ENCODE results near the gene ZNF689.
"Not testable (repeated sequence)": the region's sequence is repeated elsewhere in the genome, so short reads cannot be mapped to it uniquely, and the experiment has no call there.

The ZNF689 gene

DNA sequence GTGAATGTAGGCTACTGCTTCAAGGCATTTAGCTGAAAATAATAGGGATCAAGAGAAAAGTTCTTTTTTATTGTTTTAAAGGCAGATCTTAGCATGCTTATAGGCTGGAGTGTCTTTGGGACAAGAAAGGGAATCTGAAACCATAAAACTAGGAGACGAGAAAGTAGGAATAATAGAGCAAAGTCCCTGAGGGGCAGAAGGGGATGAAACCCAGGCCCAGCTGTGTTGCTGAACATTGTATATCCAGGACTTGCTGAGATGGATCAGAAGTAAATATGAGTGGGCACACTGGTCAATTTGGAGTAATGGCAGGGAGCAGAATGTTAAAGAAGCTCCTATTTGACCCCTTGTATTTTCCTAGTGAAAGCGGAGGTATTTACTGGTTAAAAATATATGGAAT lies 9.3 kb downstream of the ZNF689 start:
- DNase-seq (ENCODE audit: extremely low read depth, low read depth) = no peak
- no peak for TF ChIP-seq CTCF (IDR thresholded peaks at IDR 0.05; ENCODE audit: low read depth, low read length, missing control alignments)
- H3K4me3 ChIP-seq (replicated peaks; ENCODE audit: low read depth, low read length) = no peak overlapping the region

- no peak for DNase-seq (ENCODE audit: extremely low read depth, low read depth)
Measured at GRCh38 chr16:30600215-30600614, 10.0 kb downstream of the ZNF689 start.

DNA sequence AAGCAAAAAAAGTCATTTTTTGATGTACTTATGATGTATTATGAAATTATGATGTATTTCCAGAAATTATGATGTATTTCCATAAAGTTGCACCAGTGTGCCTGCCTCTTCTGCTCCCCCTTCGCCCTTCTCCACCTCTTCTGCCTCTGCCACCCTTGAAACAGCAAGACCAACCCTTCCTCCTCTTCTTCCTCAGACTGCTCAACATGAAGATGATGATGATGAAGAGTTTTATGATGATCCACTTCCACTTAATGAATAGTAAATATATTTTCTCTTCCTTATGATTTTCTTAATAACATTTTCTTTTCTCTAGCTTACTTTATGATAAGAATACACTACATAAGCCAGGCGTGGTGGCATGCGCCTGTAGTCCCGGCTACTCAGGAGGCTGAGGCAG lies 17.3 kb downstream of the ZNF689 start:
- no peak overlapping the region for H3K4me3 ChIP-seq (replicated peaks; ENCODE audit: low read depth, low read length)
- TF ChIP-seq CTCF (IDR thresholded peaks at IDR 0.05; ENCODE audit: low read depth, low read length, missing control alignments) = no peak
- DNase-seq (ENCODE audit: extremely low read depth, low read depth) = no peak

More at GRCh38 chr16:30600215-30600614, 10.0 kb downstream of the ZNF689 start:
- H3K4me3 ChIP-seq (replicated peaks; ENCODE audit: low read depth, low read length) = no peak overlapping the region
- TF ChIP-seq CTCF (IDR thresholded peaks at IDR 0.05; ENCODE audit: low read depth, low read length, missing control alignments) = no peak

- not testable (repeated sequence) for DNase-seq (ENCODE audit: extremely low read depth, low read depth)
Measured at GRCh38 chr16:30590869-30591268, 19.3 kb downstream of the ZNF689 start.

GRCh38 chr16:30589582-30589981 lies 20.6 kb downstream of the ZNF689 start:
- not testable (repeated sequence) for DNase-seq (ENCODE audit: extremely low read depth, low read depth); H3K4me3 ChIP-seq (replicated peaks; ENCODE audit: low read depth, low read length)

More at GRCh38 chr16:30590869-30591268, 19.3 kb downstream of the ZNF689 start:
- not testable (repeated sequence) for H3K4me3 ChIP-seq (replicated peaks; ENCODE audit: low read depth, low read length)

DNA sequence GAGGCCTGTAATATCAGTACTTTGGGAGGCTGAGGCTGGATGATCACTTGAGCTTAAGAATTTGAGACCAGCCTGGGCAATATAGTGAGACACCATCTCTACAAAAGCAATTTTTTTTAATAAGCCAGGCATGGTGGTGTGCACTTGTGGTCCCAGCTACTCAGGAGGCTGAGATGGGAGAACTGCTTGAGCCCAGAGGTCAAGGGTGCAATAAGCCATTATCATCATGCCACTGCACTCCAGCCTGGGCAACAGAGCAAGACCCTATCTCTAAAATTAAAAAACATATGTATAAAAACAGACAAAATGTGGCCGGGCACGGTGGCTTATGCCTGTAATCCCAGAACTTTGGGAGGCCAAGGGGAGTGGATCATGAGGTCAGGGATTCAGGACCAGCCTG lies 21.5 kb downstream of the ZNF689 start:
- H3K4me3 ChIP-seq (replicated peaks; ENCODE audit: low read depth, low read length) = no peak overlapping the region
- TF ChIP-seq CTCF (IDR thresholded peaks at IDR 0.05; ENCODE audit: low read depth, low read length, missing control alignments) = no peak
- no peak for DNase-seq (ENCODE audit: extremely low read depth, low read depth)

DNA sequence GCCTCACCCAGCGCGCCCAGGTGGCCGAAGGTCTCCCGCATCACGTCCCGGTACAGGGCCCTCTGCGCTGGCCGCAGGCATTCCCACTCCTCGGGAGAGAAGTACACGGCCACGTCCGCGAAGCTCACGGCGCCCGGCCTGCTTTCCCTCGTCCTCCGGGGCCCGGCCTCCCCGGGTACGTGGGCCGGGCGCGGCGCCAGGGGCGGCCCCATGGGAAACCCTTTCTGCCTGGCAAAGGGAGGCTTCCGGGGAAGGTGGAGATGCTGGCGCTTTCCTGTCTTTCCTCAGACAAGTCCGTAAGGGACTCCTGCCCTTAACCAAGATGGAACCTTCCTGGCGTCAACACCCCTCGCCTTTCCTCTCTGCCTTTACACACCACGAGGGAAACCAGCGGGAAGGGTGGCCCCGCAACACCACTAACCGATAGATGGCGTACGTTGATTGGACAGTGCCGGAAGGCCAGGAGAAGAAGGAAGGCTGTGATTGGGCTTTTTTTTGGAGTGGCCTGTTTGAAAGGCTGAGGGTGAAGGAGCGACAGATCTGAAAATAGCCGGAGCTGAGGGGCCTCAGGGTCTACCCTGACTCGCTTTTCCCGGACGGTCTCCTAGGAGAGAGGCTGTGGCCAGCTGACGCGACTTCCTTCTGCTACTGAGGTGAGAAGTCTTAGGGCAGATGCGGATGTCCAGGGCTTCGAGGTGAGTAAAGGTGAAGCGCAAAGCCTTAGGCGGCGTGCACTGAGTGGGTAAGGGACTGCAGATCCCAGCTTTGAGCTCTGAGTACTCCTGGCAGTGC lies 24.6 kb downstream of the ZNF689 start, which contains the start of gene ZNF785:
TSS of gene ZNF785 (minus strand) at position 298 of the 792 bp plus-strand sequence. CDS start at position 212, 86 bp downstream.
- H3K4me3 ChIP-seq (replicated peaks; ENCODE audit: low read depth, low read length) = peak within 1 kb of the TSS; percentile 46
- TF ChIP-seq CTCF (IDR thresholded peaks at IDR 0.05; ENCODE audit: low read depth, low read length, missing control alignments) = no peak

DNA sequence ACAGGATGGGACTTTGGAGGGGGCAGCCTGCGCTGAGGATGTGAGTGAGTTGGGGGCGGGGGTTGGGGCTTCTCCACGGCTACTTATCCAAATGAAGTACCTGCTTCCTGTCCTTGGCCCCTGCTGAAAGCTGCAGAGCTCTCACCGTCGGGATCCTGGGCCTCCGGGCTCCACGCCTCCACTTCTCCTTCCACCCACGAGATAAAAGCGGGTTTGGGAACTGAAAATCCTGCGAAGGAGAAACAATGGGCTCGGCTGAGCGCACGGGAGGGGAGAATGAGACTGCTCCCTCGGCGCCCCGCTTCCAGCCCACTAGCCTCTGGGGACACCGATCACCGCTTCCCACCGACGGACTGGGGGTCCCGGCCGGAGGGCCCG lies 25.2 kb downstream of the ZNF689 start:
- DNase-seq (ENCODE audit: extremely low read depth, low read depth) = no peak
- no peak for TF ChIP-seq CTCF (IDR thresholded peaks at IDR 0.05; ENCODE audit: low read depth, low read length, missing control alignments)
- peak overlapping the region; percentile 46 for H3K4me3 ChIP-seq (replicated peaks; ENCODE audit: low read depth, low read length)

More for the DNA sequence above, 24.6 kb downstream of the ZNF689 start, which contains the start of gene ZNF785:
- DNase-seq (ENCODE audit: extremely low read depth, low read depth) = peak; percentile 95
